Stomach (tissue), 9 donors: ENCODE results near the gene SLFN13. TPM values are rescaled to one million over a fixed set of nuclear protein-coding genes. Genes with fewer than 3 reads are reported as not detected.
"Not testable (repeated sequence)": the region's sequence is repeated elsewhere in the genome, so short reads cannot be mapped to it uniquely, and the experiment has no call there.

Experiments
- DNase-seq, 2 donors: peaks; one replicate each; pipeline versions ENCODE4 v3.0.0 to v3.0.0-alpha.2; 2013 to 2019
- H3K27ac ChIP-seq, 5 donors: fragments of 200-600 bp in 4 of 5; sonication (generic) in 4 of 5; one replicate each; pipeline ENCODE4 v1.5.1; 2013 to 2019; ENCODE audit warnings: mild to moderate bottlenecking in 1 of 5, moderate library complexity in 1 of 5
- H3K27me3 ChIP-seq, 3 donors: fragments of 200-600 bp; sonication (generic); one replicate each; pipeline ENCODE4 v1.5.1; 2017 to 2019; ENCODE audit warnings: mixed run types in 1 of 3
- H3K36me3 ChIP-seq, 4 donors: fragments of 200-600 bp; sonication (generic); 1 replicate in 3 of 4; 2 replicates in 1 of 4; pipeline ENCODE4 v1.5.1; 2016 to 2019
- H3K4me1 ChIP-seq, 4 donors: fragments of 200-600 bp; sonication (generic); one replicate each; pipeline ENCODE4 v1.5.1; 2016 to 2019
- H3K4me3 ChIP-seq, 4 donors: fragments of 200-600 bp; sonication (generic) in 3 of 4; one replicate each; pipeline ENCODE4 v1.5.1; 2016 to 2019; ENCODE audit warnings: mild to moderate bottlenecking in 1 of 4
- H3K9me3 ChIP-seq, 4 donors: fragments of 200-600 bp; sonication (generic); one replicate each; pipeline ENCODE4 v1.5.1; 2016 to 2019
- EP300 ChIP-seq: sonication (generic); formaldehyde crosslinking; IDR thresholded peaks from one replicate; pipeline ENCODE4 v1.6.1; 2017; ENCODE audit warnings: antibody characterized with exemption
- POLR2A ChIP-seq, 4 donors: fragments of 450-650 bp; IDR thresholded peaks; one replicate each; pipeline ENCODE4 v1.6.1; 2016; ENCODE audit warnings: antibody characterized with exemption in 4 of 4, control low read depth in 2 of 4, mild to moderate bottlenecking in 1 of 4, moderate library complexity in 1 of 4
- POLR2AphosphoS5 ChIP-seq, 3 donors: sonication (generic); formaldehyde crosslinking; IDR thresholded peaks; one replicate each; pipeline ENCODE4 v1.6.1; 2016; ENCODE audit warnings: antibody characterized with exemption in 3 of 3
- WGBS, 5 donors: extraction: QIAGEN DNeasy Blood & Tissue Kit in 3 of 5; methylation state at CpG; one replicate each; pipeline versions ENCODE4 v1.1.5 to v1.1.7; 2013 to 2018; 5-methylcytosine and 5-hydroxymethylcytosine counted together
- intact Hi-C: fragments of 100-400 bp; cut with DNase I; formaldehyde crosslinking; loops from one replicate; pipeline ENCODE4 v1.15.1; 2023; ENCODE audit warnings: low total_unique reads
- polyA plus RNA-seq, 3 donors: library from polyadenylated mRNA; stranded (reverse); fragments of 200-250 nt; gene quantifications; one replicate each; pipeline ENCODE4 v1.2.3, GENCODE V29; 2013
- total RNA-seq, 5 donors: library from RNA; depleted of rRNA; stranded (reverse); fragments of >200 nt; gene quantifications; one replicate each; pipeline versions ENCODE4 v1.1.0 to v1.2.3, GENCODE V29; 2014 to 2016
- TF ChIP-seq, protein P1 (sequence below), 7 experiments: fragments of 450-650 bp in 4 of 7; fragments of 200-600 bp in 3 of 7; sonication (generic) in 3 of 7; IDR thresholded peaks; one replicate each; pipeline ENCODE4 v1.5.1; 2016 to 2019; ENCODE audit warnings: antibody characterized with exemption in 7 of 7, control low read depth in 2 of 7, mild to moderate bottlenecking in 1 of 7
- donor health status: healthy with polysubstance abuse.
- donor health status: Bipolar disorder and iron deficiency.
- donor health status: healthy.

Gene SLFN13
- total and polyA plus RNA-seq, 8 donors: 0.87 to 25.0 (median 2.7) TPM

DNA sequence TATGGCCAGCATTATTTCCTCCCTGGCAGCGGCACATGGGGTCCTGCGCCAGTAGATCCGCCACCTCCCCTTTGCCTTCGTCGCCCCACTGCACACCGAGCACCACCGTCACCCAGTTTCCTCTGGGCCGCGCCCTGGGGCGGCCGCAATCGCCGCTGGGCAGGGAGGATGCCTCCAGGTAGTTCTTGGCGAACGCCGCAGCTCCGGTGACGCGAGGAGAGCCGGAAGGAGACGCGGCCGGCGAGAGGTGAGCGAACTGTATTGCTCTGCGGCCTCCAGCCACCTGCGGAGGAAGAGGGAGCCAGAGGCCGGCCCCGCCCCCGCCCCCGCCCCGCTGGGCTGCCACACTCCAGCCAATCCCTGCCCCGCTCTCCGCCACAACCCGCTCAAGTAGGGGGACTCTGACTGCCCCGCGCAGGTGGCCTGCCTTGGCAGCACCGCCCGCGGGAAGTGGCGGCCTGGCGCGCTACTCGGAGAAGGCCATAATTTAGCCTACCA, 11.8 kb upstream of the SLFN13 start:
- Histone ChIP-seq H3K4me1 (peaks cover 4 to 23% (median 12%) of the 10 kb centered on the region in 4 donors), H3K27ac (peak overlapping the region in 4 of 5 donors; percentile 28 to 56 (median 56)), H3K9me3 (no peaks in the 10 kb centered on the region), H3K27me3 (peaks cover 0 to 29% (median 0%) of the 10 kb centered on the region in 3 donors), H3K4me3 (peak overlapping the region; percentile 29 to 41 (median 34)), H3K36me3 (no peaks in the 10 kb centered on the region)
- WGBS, 5 donors: 3 to 6% (median 4%) methylated on average over 12 to 44 of the region's 44 CpGs
- TF ChIP-seq POLR2AphosphoS5 (IDR thresholded peaks at IDR 0.05) (peak in 2 of 3 donors; percentile 18 to 36), POLR2A (IDR thresholded peaks at IDR 0.05) (no peak)
- intact Hi-C loops: no loop called here
- DNase-seq: peak; percentile 87 to 88

DNA sequence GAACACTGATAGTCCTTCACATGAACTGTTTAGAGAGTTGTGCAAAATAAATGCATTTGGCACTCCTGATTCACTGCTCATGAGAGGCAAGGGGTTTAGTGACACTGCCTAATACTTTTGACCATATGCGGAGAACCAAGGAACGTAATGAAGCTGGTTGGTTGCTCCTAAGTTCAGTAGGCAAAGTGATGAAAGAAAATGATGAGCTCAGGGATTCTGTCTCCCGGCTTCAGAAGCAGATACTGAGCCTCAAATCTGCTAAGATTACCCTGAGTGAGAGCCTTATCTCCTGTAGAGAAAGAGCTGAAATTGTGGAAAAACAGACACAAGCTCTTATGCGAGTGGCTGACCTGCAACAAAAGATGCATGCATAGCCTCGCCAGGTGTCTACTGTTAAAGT, 5.5 kb upstream of the SLFN13 start:
- 85 to 88% (median 87%) methylated on average over 5 of the region's 5 CpGs for WGBS, 5 donors
- DNase-seq, H3K9me3 ChIP-seq, H3K36me3 ChIP-seq, H3K4me1 ChIP-seq, intact Hi-C loops, H3K27ac ChIP-seq, H3K4me3 ChIP-seq: not testable (repeated sequence)
- H3K27me3 ChIP-seq: peaks cover 0 to 44% (median 0%) of the 10 kb centered on the region in 3 donors

DNA sequence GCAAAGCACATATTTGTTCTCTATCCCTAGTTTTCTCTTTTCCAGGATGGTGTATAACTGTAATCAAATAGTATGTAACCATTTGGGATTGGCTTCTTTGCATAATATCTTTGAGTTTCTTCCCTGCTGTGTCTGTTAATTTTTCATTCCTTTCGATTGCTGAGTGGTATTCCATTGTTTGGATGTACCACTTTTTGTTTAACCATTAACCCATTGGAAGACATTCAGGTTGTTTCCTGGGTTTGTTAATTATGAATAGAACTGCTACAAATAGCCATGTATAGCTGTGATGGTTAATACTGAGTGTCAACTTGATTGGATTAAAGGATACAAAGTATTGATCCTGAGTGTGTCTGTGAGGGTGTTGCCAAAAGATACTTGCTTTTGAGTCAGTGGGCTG, 4.6 kb upstream of the SLFN13 start:
- WGBS, 5 donors: 26 to 63% (median 36%) methylated on average over 1 of the region's 1 CpG
- Histone ChIP-seq H3K36me3 (no peaks in the 10 kb centered on the region), H3K9me3 (no peaks in the 10 kb centered on the region), H3K4me3 (no peak overlapping the region), H3K27ac (no peak overlapping the region), H3K4me1 (peaks cover 0 to 17% (median 16%) of the 10 kb centered on the region in 4 donors), H3K27me3 (peaks cover 0 to 53% (median 0%) of the 10 kb centered on the region in 3 donors)
- intact Hi-C loops: no loop called here
- no peak for TF ChIP-seq EP300
- no peak for TF ChIP-seq POLR2A (IDR thresholded peaks at IDR 0.05)
- TF ChIP-seq, protein P1, sequence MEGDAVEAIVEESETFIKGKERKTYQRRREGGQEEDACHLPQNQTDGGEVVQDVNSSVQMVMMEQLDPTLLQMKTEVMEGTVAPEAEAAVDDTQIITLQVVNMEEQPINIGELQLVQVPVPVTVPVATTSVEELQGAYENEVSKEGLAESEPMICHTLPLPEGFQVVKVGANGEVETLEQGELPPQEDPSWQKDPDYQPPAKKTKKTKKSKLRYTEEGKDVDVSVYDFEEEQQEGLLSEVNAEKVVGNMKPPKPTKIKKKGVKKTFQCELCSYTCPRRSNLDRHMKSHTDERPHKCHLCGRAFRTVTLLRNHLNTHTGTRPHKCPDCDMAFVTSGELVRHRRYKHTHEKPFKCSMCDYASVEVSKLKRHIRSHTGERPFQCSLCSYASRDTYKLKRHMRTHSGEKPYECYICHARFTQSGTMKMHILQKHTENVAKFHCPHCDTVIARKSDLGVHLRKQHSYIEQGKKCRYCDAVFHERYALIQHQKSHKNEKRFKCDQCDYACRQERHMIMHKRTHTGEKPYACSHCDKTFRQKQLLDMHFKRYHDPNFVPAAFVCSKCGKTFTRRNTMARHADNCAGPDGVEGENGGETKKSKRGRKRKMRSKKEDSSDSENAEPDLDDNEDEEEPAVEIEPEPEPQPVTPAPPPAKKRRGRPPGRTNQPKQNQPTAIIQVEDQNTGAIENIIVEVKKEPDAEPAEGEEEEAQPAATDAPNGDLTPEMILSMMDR (IDR thresholded peaks at IDR 0.05): no peak
- no peak for TF ChIP-seq POLR2AphosphoS5 (IDR thresholded peaks at IDR 0.05)
- DNase-seq: no peak

DNA sequence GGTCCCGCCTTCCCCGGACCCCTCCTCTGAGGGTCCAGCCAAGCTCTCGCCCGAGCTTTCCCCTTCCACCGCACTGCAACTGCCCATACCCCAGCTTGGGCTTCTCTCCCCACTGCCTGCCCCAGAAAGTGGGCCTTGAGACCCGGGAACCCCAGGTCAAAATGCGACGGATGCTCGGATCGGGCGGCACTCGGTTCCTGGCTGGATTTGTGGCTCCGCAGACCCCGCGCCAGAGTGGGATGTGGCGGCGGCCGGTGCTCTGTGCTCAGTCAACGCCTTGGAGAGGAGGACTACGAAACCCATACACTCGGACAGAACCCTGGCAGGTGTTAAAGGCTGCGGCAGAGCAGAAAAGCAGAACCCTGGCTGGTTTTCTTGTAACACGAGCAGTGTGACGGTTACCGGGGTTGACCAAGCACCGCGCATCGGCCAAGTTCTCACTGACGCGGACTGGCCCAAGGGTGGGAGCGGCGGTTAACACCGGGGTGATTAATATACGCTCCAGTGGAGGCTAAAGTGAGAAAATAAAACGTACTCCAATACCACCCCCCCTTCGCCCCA, 885 bp upstream of the SLFN13 start:
- intact Hi-C loops: no loop called here
- Histone ChIP-seq H3K9me3 (no peaks in the 10 kb centered on the region), H3K4me1 (peaks cover 0 to 27% (median 19%) of the 10 kb centered on the region in 4 donors), H3K27ac (peak overlapping the region in 2 of 5 donors; percentile 47 to 82), H3K4me3 (peak overlapping the region; percentile 46 to 67 (median 60)), H3K36me3 (peaks cover 0 to 4% (median 0%) of the 10 kb centered on the region in 4 donors), H3K27me3 (peaks cover 0 to 57% (median 0%) of the 10 kb centered on the region in 3 donors)
- TF ChIP-seq POLR2AphosphoS5 (IDR thresholded peaks at IDR 0.05) (no peak), POLR2A (IDR thresholded peaks at IDR 0.05) (no peak), EP300 (no peak)
- TF ChIP-seq, protein P1 (IDR thresholded peaks at IDR 0.05): no peak
- peak; percentile 30 to 61 for DNase-seq
- WGBS, 5 donors: 12 to 24% (median 20%) methylated on average over 31 to 36 of the region's 36 CpGs

DNA sequence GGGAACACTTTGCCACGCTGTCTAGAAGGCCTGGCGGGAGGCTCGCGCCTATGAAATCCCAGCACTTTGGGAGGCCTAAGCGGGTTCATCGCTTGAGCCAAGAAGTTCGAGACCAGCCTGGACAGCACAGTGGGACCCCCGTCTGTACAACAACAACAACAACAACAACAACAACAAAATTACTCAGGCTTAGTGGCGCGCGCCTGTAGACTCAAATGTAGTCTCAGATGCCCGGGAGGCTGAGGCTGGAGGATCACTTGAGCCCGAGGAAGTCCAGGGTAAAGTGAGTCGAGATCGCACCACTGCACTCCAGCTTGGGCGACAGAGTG, 297 bp upstream of the SLFN13 start:
- intact Hi-C loops: no loop called here
- DNase-seq: no peak
- Histone ChIP-seq H3K4me1 (peaks cover 0 to 27% (median 19%) of the 10 kb centered on the region in 4 donors), H3K27ac (peak overlapping the region in 3 of 5 donors; percentile 80 to 82 (median 80)), H3K27me3 (peaks cover 0 to 53% (median 0%) of the 10 kb centered on the region in 3 donors), H3K9me3 (no peaks in the 10 kb centered on the region), H3K36me3 (peaks cover 0 to 5% (median 0%) of the 10 kb centered on the region in 4 donors), H3K4me3 (peak overlapping the region; percentile 46 to 67 (median 60))
- TF ChIP-seq, protein P1 (IDR thresholded peaks at IDR 0.05): no peak
- no peak for TF ChIP-seq POLR2AphosphoS5 (IDR thresholded peaks at IDR 0.05)
- no peak for TF ChIP-seq POLR2A (IDR thresholded peaks at IDR 0.05)
- no peak for TF ChIP-seq EP300
- WGBS, 5 donors: 21 to 38% (median 27%) methylated on average over 15 to 16 of the region's 16 CpGs
